Endothelial cell of umbilical vein (primary cell): Measurements from ENCODE around the gene SNCAIP. TPM values are rescaled to one million over a fixed set of nuclear protein-coding genes. Genes with fewer than 3 reads are reported as not detected.

ENCODE experiments used
- BruUV-seq: library from RNA; stranded (reverse); fragments of 400-500 nt; replicated peaks from 2 replicates; lab custom pipeline; 2021; lab: Mats Ljungman, UMichigan
- CTCF ChIA-PET: fragments of 300-600, 350-600 bp; sonication (Branson Sonifier 250); formaldehyde crosslinking; loops from one replicate; lab custom pipeline; 2021; ENCODE audit warnings: antibody characterized with exemption, inconsistent platforms; lab: Charles Lee
- POLR2A ChIA-PET: fragments of 300-600, 350-600 bp; sonication (Branson Sonifier 250); formaldehyde crosslinking; loops from one replicate; lab custom pipeline; 2021; ENCODE audit warnings: antibody characterized with exemption, inconsistent platforms; lab: Charles Lee
- DNase-seq: peaks from one replicate; pipeline ENCODE4 v3.0.0-alpha.2; 2011; ENCODE audit warnings: low read depth, low spot score
- FAIRE-seq: peaks from 2 replicates; lab custom pipeline; 2011; peaks lifted over from hg19 to GRCh38; lab: Jason Lieb, UNC
- H2AFZ ChIP-seq: 2 replicates; pipeline ENCODE4 v1.6.0; 2012; ENCODE audit warnings: low read depth, low read length, control low read depth, inconsistent platforms
- H3K27ac ChIP-seq: 2 replicates; pipeline ENCODE4 v1.5.1; 2011; ENCODE audit warnings: low read depth, mild to moderate bottlenecking, control low read depth, low read length, moderate library complexity; ENCODE audit not compliant: insufficient read depth
- H3K27me3 ChIP-seq, 2 experiments: 2 replicates each; pipeline versions ENCODE4 v1.6.0 to v1.6.1; 2011; ENCODE audit warnings: low read length in 2 of 2, mixed read lengths in 1 of 2; ENCODE audit not compliant: control insufficient read depth in 2 of 2, insufficient read depth in 2 of 2
- H3K36me3 ChIP-seq, 2 experiments: 2 replicates in 1 of 2; 3 replicates in 1 of 2; pipeline ENCODE4 v1.5.1; 2011; ENCODE audit warnings: low read length in 2 of 2, mild to moderate bottlenecking in 1 of 2, moderate library complexity in 1 of 2; ENCODE audit not compliant: control insufficient read depth in 2 of 2, insufficient read depth in 2 of 2; ENCODE audit errors: extremely low read depth in 1 of 2
- H3K4me1 ChIP-seq: 3 replicates; pipeline ENCODE4 v1.5.1; 2011; ENCODE audit warnings: mild to moderate bottlenecking, low read length; ENCODE audit not compliant: control insufficient read depth, insufficient read depth; ENCODE audit errors: extremely low read depth
- H3K4me2 ChIP-seq: 2 replicates; pipeline ENCODE4 v1.6.1; 2011; ENCODE audit warnings: low read length, control low read depth, mixed read lengths; ENCODE audit not compliant: insufficient read depth
- H3K4me3 ChIP-seq, 3 experiments: fragments of 200-600 bp in 1 of 3; sonication (generic), shearing (Covaris generic) in 1 of 3; replicated peaks in 1 of 3; 2 replicates each; pipeline ENCODE4 v1.5.1; 2011 to 2016; ENCODE audit warnings: control low read depth in 3 of 3, low read length in 3 of 3, mild to moderate bottlenecking in 2 of 3, inconsistent platforms in 1 of 3, low read depth in 1 of 3, moderate library complexity in 1 of 3; ENCODE audit not compliant: insufficient read depth in 1 of 3
- H3K79me2 ChIP-seq: 2 replicates; pipeline ENCODE4 v1.6.0; 2012; ENCODE audit warnings: low read length, inconsistent platforms; ENCODE audit not compliant: control insufficient read depth, insufficient read depth
- H3K9ac ChIP-seq: replicated peaks from 2 replicates; pipeline ENCODE3; 2011; ENCODE audit warnings: low read length, control low read depth; ENCODE audit not compliant: insufficient read depth; ENCODE audit errors: extremely low read depth
- H3K9me1 ChIP-seq: replicated peaks from 3 replicates; pipeline ENCODE4 v1.6.0; 2011; ENCODE audit warnings: mild to moderate bottlenecking, low read length; ENCODE audit not compliant: control insufficient read depth, insufficient read depth; ENCODE audit errors: extremely low read depth
- H3K9me3 ChIP-seq: replicated peaks from 2 replicates; pipeline ENCODE4 v1.5.1; 2012; ENCODE audit warnings: low read length, inconsistent platforms; ENCODE audit not compliant: control insufficient read depth, insufficient read depth
- H4K20me1 ChIP-seq: replicated peaks from 2 replicates; pipeline ENCODE3; 2011; ENCODE audit warnings: mild to moderate bottlenecking, low read length; ENCODE audit not compliant: control insufficient read depth, insufficient read depth; ENCODE audit errors: extremely low read depth
- CTCF ChIP-seq, 2 donors: IDR thresholded peaks; 1 replicate in 1 of 2; 2 replicates in 1 of 2; pipeline ENCODE4 v1.5.1; 2011; ENCODE audit warnings: low read length in 2 of 2, mild to moderate bottlenecking in 2 of 2, moderate library complexity in 2 of 2, control low read depth in 1 of 2, inconsistent platforms in 1 of 2, low read depth in 1 of 2; ENCODE audit not compliant: insufficient read depth in 1 of 2; ENCODE audit errors: extremely low read depth in 1 of 2
- EZH2 ChIP-seq: IDR thresholded peaks from 2 replicates; pipeline ENCODE4 v1.6.1; 2012; ENCODE audit warnings: borderline replicate concordance, low read depth, mild to moderate bottlenecking, moderate library complexity, low read length, inconsistent platforms; ENCODE audit not compliant: severe bottlenecking
- FOS ChIP-seq: IDR thresholded peaks from 2 replicates; pipeline ENCODE4 v1.6.1; 2011; ENCODE audit warnings: mild to moderate bottlenecking, low read length, moderate library complexity, borderline replicate concordance; ENCODE audit not compliant: insufficient read depth
- GATA2 ChIP-seq: IDR thresholded peaks from 2 replicates; pipeline ENCODE4 v1.7.0; 2011; ENCODE audit warnings: low read depth, mild to moderate bottlenecking, moderate library complexity, mixed read lengths, low read length; ENCODE audit not compliant: insufficient read length, insufficient read depth
- JUN ChIP-seq: IDR thresholded peaks from 2 replicates; pipeline ENCODE4 v1.6.1; 2011; ENCODE audit warnings: borderline replicate concordance, low read depth; ENCODE audit not compliant: insufficient read length, insufficient read depth
- MYC ChIP-seq: IDR thresholded peaks from one replicate; pipeline ENCODE4 v1.6.1; 2011; ENCODE audit warnings: mild to moderate bottlenecking, low read depth, low read length
- POLR2A ChIP-seq: IDR thresholded peaks from 2 replicates; pipeline ENCODE4 v1.6.1; 2012; ENCODE audit warnings: low read depth, mild to moderate bottlenecking, control low read depth, low read length
- POLR2AphosphoS5 ChIP-seq: IDR thresholded peaks from 2 replicates; pipeline ENCODE4 v1.6.1; 2012; ENCODE audit warnings: low read depth, mild to moderate bottlenecking, control low read depth, low read length, moderate library complexity; ENCODE audit not compliant: insufficient read depth
- dilution Hi-C: fragments of 300-500 bp; cut with MboI; formaldehyde crosslinking; loops from one replicate; pipeline ENCODE4 v1.15.0; 2019; ENCODE audit warnings: low sequenced_read_pairs; ENCODE audit not compliant: extremely low pct_ligation_motif_present
- intact Hi-C: fragments of 100-400 bp; cut with micrococcal nuclease; formaldehyde crosslinking; loops from one replicate; pipeline ENCODE4 v1.10.0; 2022
- polyA plus RNA-seq, 4 experiments: library from polyadenylated mRNA; depleted of rRNA in 3 of 4; stranded (reverse) in 3 of 4; unstranded in 1 of 4; fragments of >200 nt; gene quantifications; 2 replicates each; pipeline versions ENCODE4 v1.2.1 to v1.2.3, GENCODE V29; 2011 to 2012; ENCODE audit warnings: missing spikeins in 1 of 4
- total RNA-seq: library from RNA; stranded (reverse); gene quantifications from 2 replicates; pipeline ENCODE4 v1.2.3, GENCODE V29; 2021
- TF ChIP-seq, protein P1 (sequence below): IDR thresholded peaks from 2 replicates; pipeline ENCODE4 v1.6.1; 2011; ENCODE audit not compliant: insufficient read depth, insufficient read length

Gene SNCAIP
- total and polyA plus RNA-seq, 2 donors (not counting 3 experiments of a cell fraction or from before 2014, with no cell fraction given): 13.1 to 42.0 TPM

- TF ChIP-seq JUN: no peak
- no peaks in the 10 kb centered on the region for H3K27me3 ChIP-seq
- no peak overlapping the region for H3K27ac ChIP-seq
- CTCF ChIA-PET: interaction anchor here (1.7 kb wide), 1 partner anchor 11 kb away, joined by 5 read pairs; no protein-coding TSS in a partner anchor
- no peak overlapping the region for H3K9ac ChIP-seq
- no peaks in the 10 kb centered on the region for H3K4me1 ChIP-seq
- dilution Hi-C loops (no loop called here), intact Hi-C loops (no loop called here)
- H3K4me3 ChIP-seq: no peak overlapping the region
- H4K20me1 ChIP-seq: no peaks in the 10 kb centered on the region
- no peaks in the 10 kb centered on the region for H3K9me1 ChIP-seq
- no peak for FAIRE-seq
- DNase-seq: no peak
- POLR2A ChIA-PET: no interaction called here
- no peaks in the 10 kb centered on the region for H3K9me3 ChIP-seq
- H3K79me2 ChIP-seq: no peaks in the 10 kb centered on the region
- no peak overlapping the region for H3K4me2 ChIP-seq
- H3K36me3 ChIP-seq: no peaks in the 10 kb centered on the region
- BruUV-seq: no TSS peak
- no peak overlapping the region for H2AFZ ChIP-seq
Measured at GRCh38 chr5:122283592-122283991, 28.4 kb upstream of the SNCAIP start.

GRCh38 chr5:122286541-122286940 is 25.5 kb upstream of the SNCAIP start:
- H3K79me2 ChIP-seq: no peaks in the 10 kb centered on the region
- no peaks in the 10 kb centered on the region for H3K9me1 ChIP-seq
- no peak for TF ChIP-seq FOS
- no peak for TF ChIP-seq POLR2A
- TF ChIP-seq, protein P1, sequence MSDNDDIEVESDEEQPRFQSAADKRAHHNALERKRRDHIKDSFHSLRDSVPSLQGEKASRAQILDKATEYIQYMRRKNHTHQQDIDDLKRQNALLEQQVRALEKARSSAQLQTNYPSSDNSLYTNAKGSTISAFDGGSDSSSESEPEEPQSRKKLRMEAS: no peak
- TF ChIP-seq JUN: no peak
- TF ChIP-seq MYC: no peak
- TF ChIP-seq POLR2AphosphoS5: no peak
- no peak for TF ChIP-seq EZH2
- no peak for TF ChIP-seq GATA2
- no peak for TF ChIP-seq CTCF (IDR thresholded peaks at IDR 0.05; ENCODE audit: extremely low read depth in 1 of 2, insufficient read depth in 1 of 2, low read depth in 1 of 2, low read length in 2 of 2)
- ChIA-PET CTCF (interaction anchor here (1.1 to 2.2 kb wide), 3 partner anchors 9 to 91 kb away, joined by 3 to 7 read pairs (median 4); no protein-coding TSS in a partner anchor), POLR2A (no interaction called here)
- BruUV-seq: no TSS peak
- no peak overlapping the region for H3K27ac ChIP-seq
- intact Hi-C loops (no loop called here), dilution Hi-C loops (no loop called here)
- DNase-seq (no peak), FAIRE-seq (no peak)
- H3K9ac ChIP-seq: no peak overlapping the region
- H3K9me3 ChIP-seq: no peaks in the 10 kb centered on the region
- H3K4me2 ChIP-seq: no peak overlapping the region
- H3K4me3 ChIP-seq: no peak overlapping the region
- H3K36me3 ChIP-seq: no peaks in the 10 kb centered on the region
- no peak overlapping the region for H2AFZ ChIP-seq
- no peaks in the 10 kb centered on the region for H3K4me1 ChIP-seq
- no peaks in the 10 kb centered on the region for H3K27me3 ChIP-seq
- no peaks in the 10 kb centered on the region for H4K20me1 ChIP-seq
